Measurements from ENCODE around the gene LDLR.

GRCh38 chr19:11108746-11109145 is 19.5 kb downstream of the LDLR start:
- TF ChIP-seq POLR2A (IDR thresholded peaks at IDR 0.05; ENCODE audit: low read depth, low read length), result no peak
- TF ChIP-seq POLR2AphosphoS5 (IDR thresholded peaks at IDR 0.05; ENCODE audit: low read depth, low read length), result no peak
